H1 (cell line): Measurements from ENCODE around the gene CD46. TPM values are rescaled to one million over a fixed set of nuclear protein-coding genes. Genes with fewer than 3 reads are reported as not detected.

Experiments
- CTCF ChIA-PET: fragments of 300-600 bp; sonication (Branson Sonifier 250); formaldehyde crosslinking; loops from one replicate; lab custom pipeline; 2021; ENCODE audit not compliant: partially characterized antibody; lab: Charles Lee
- POLR2A ChIA-PET: fragments of 300-600 bp; sonication (Branson Sonifier 250); formaldehyde crosslinking; loops from one replicate; lab custom pipeline; 2021; ENCODE audit warnings: inconsistent platforms; ENCODE audit not compliant: partially characterized antibody; lab: Charles Lee
- DNase-seq, 2 experiments: peaks; one replicate each; pipeline versions ENCODE4 v3.0.0 to v3.0.0-alpha.2; 2010 to 2022; ENCODE audit warnings: low spot score in 2 of 2, low read depth in 1 of 2, mixed read lengths in 1 of 2
- FAIRE-seq: peaks from 2 replicates; lab custom pipeline; 2011; peaks lifted over from hg19 to GRCh38; lab: Jason Lieb, UNC
- H2AFZ ChIP-seq: 2 replicates; pipeline ENCODE4 v1.8.1; 2012; ENCODE audit warnings: low read length, inconsistent platforms
- H2AK5ac ChIP-seq: 2 replicates; pipeline ENCODE4 v1.6.1; 2013; ENCODE audit warnings: low read depth, low read length
- H2BK120ac ChIP-seq: replicated peaks from 2 replicates; pipeline ENCODE3; 2013; ENCODE audit warnings: low read depth, low read length, inconsistent platforms
- H2BK12ac ChIP-seq: 2 replicates; pipeline ENCODE4 v1.6.1; 2013; ENCODE audit warnings: low read depth, low read length
- H2BK15ac ChIP-seq: 2 replicates; pipeline ENCODE4 v1.6.1; 2013; ENCODE audit warnings: low read length
- H2BK20ac ChIP-seq: 2 replicates; pipeline ENCODE4 v1.6.1; 2013; ENCODE audit warnings: low read length
- H2BK5ac ChIP-seq: 2 replicates; pipeline ENCODE4 v1.6.1; 2013; ENCODE audit warnings: low read depth, low read length
- H3K14ac ChIP-seq: 2 replicates; pipeline ENCODE4 v1.6.1; 2013; ENCODE audit warnings: inconsistent platforms; ENCODE audit not compliant: insufficient read length
- H3K18ac ChIP-seq: 2 replicates; pipeline ENCODE4 v1.6.1; 2013; ENCODE audit warnings: low read length; ENCODE audit errors: extremely low read depth
- H3K23ac ChIP-seq: 2 replicates; pipeline ENCODE4 v1.6.1; 2013; ENCODE audit warnings: inconsistent platforms; ENCODE audit not compliant: insufficient read length
- H3K23me2 ChIP-seq: 2 replicates; pipeline ENCODE4 v1.6.1; 2013; ENCODE audit warnings: low read depth, low read length
- H3K27ac ChIP-seq: 2 replicates; pipeline ENCODE4 v1.6.1; 2011; ENCODE audit warnings: low read depth, low read length, inconsistent platforms
- H3K27me3 ChIP-seq, 4 experiments: replicated peaks in 1 of 4; 1 replicate in 1 of 4; 2 replicates in 3 of 4; pipeline versions ENCODE4 v1.6.1 to v1.8.1; 2011 to 2013; ENCODE audit warnings: low read length in 3 of 4, mild to moderate bottlenecking in 3 of 4, inconsistent platforms in 2 of 4, mixed read lengths in 2 of 4, moderate library complexity in 1 of 4; ENCODE audit not compliant: control insufficient read depth in 3 of 4, insufficient read depth in 3 of 4; ENCODE audit errors: extremely low read depth in 1 of 4
- H3K36me3 ChIP-seq, 4 experiments: 2 replicates each; pipeline versions ENCODE4 v1.6.1 to v1.8.1; 2011 to 2013; ENCODE audit warnings: mild to moderate bottlenecking in 4 of 4, low read length in 3 of 4, moderate library complexity in 2 of 4, control low read depth in 1 of 4, inconsistent platforms in 1 of 4; ENCODE audit not compliant: insufficient read depth in 4 of 4, control insufficient read depth in 2 of 4
- H3K4ac ChIP-seq: replicated peaks from 2 replicates; pipeline ENCODE3; 2013; ENCODE audit warnings: low read length, low read depth, mixed read lengths, inconsistent platforms; ENCODE audit not compliant: insufficient read length
- H3K4me1 ChIP-seq, 4 experiments: replicated peaks in 1 of 4; 1 replicate in 1 of 4; 2 replicates in 3 of 4; pipeline versions ENCODE4 v1.6.1 to v1.8.1; 2011 to 2013; ENCODE audit warnings: low read length in 3 of 4, inconsistent platforms in 2 of 4, mixed read lengths in 1 of 4; ENCODE audit not compliant: insufficient read depth in 4 of 4, control insufficient read depth in 3 of 4
- H3K4me2 ChIP-seq, 2 experiments: 2 replicates each; pipeline versions ENCODE4 v1.6.1 to v1.8.1; 2011 to 2013; ENCODE audit warnings: low read depth in 2 of 2, low read length in 2 of 2, control low read depth in 1 of 2, inconsistent platforms in 1 of 2, mild to moderate bottlenecking in 1 of 2; ENCODE audit not compliant: insufficient read depth in 1 of 2
- H3K4me3 ChIP-seq, 4 experiments: fragments of 200-600, 300-600 bp in 1 of 4; sonication (generic), shearing (Covaris generic), sonication (Bioruptor Twin) in 1 of 4; 2 replicates each; pipeline versions ENCODE4 v1.5.1 to v1.8.1; 2011 to 2016; ENCODE audit warnings: low read length in 4 of 4, low read depth in 3 of 4, control low read depth in 2 of 4, inconsistent platforms in 2 of 4, mild to moderate bottlenecking in 2 of 4, mixed read lengths in 1 of 4, moderate library complexity in 1 of 4; ENCODE audit not compliant: insufficient read depth in 2 of 4; ENCODE audit errors: extremely low read depth in 1 of 4
- H3K56ac ChIP-seq: replicated peaks from 2 replicates; pipeline ENCODE3; 2013; ENCODE audit warnings: low read depth, mild to moderate bottlenecking, mixed read lengths, low read length, inconsistent platforms; ENCODE audit not compliant: insufficient read length
- H3K79me1 ChIP-seq: 2 replicates; pipeline ENCODE4 v1.6.1; 2013; ENCODE audit warnings: low read depth, low read length, control low read depth
- H3K79me2 ChIP-seq, 2 experiments: 2 replicates each; pipeline versions ENCODE4 v1.6.1 to v1.8.1; 2012 to 2013; ENCODE audit warnings: low read length in 2 of 2, mild to moderate bottlenecking in 2 of 2, inconsistent platforms in 1 of 2; ENCODE audit not compliant: insufficient read depth in 2 of 2, control insufficient read depth in 1 of 2
- H3K9ac ChIP-seq, 4 experiments: replicated peaks in 1 of 4; 1 replicate in 1 of 4; 2 replicates in 3 of 4; pipeline versions ENCODE4 v1.6.1 to v1.8.1; 2011 to 2013; ENCODE audit warnings: low read depth in 3 of 4, low read length in 3 of 4, control low read depth in 2 of 4, mild to moderate bottlenecking in 2 of 4, moderate library complexity in 2 of 4, inconsistent platforms in 1 of 4; ENCODE audit errors: extremely low read depth in 1 of 4
- H3K9me3 ChIP-seq, 2 experiments: 2 replicates each; pipeline versions ENCODE4 v1.6.1 to v1.8.1; 2012 to 2013; ENCODE audit warnings: mild to moderate bottlenecking in 2 of 2, moderate library complexity in 2 of 2, control low read depth in 1 of 2, inconsistent platforms in 1 of 2, low read depth in 1 of 2, low read length in 1 of 2, mixed read lengths in 1 of 2; ENCODE audit not compliant: insufficient read depth in 2 of 2
- H4K20me1 ChIP-seq, 2 experiments: replicated peaks in 1 of 2; 2 replicates each; pipeline versions ENCODE3 to v1.8.1; 2011 to 2013; ENCODE audit warnings: inconsistent platforms in 2 of 2, low read length in 2 of 2, mild to moderate bottlenecking in 1 of 2; ENCODE audit not compliant: insufficient read depth in 2 of 2, control insufficient read depth in 1 of 2
- H4K5ac ChIP-seq: 2 replicates; pipeline ENCODE4 v1.6.1; 2013; ENCODE audit warnings: low read length, low read depth, mixed read lengths, inconsistent platforms; ENCODE audit not compliant: insufficient read length
- H4K8ac ChIP-seq: 2 replicates; pipeline ENCODE4 v1.8.0; 2013; ENCODE audit warnings: mild to moderate bottlenecking, moderate library complexity, low read length, inconsistent platforms; ENCODE audit not compliant: insufficient read depth; ENCODE audit errors: extremely low read depth
- H4K91ac ChIP-seq: replicated peaks from 2 replicates; pipeline ENCODE3; 2013; ENCODE audit warnings: low read length, mixed read lengths, inconsistent platforms; ENCODE audit not compliant: insufficient read length
- CHD1 ChIP-seq: IDR thresholded peaks from 2 replicates; pipeline ENCODE4 v1.6.1; 2012; ENCODE audit warnings: low read depth, low read length, improper control_type of control experiment
- HDAC6 ChIP-seq: IDR thresholded peaks from one replicate; pipeline ENCODE4 v1.7.1; 2012; ENCODE audit warnings: low read depth, mild to moderate bottlenecking, inconsistent platforms, low read length, moderate library complexity
- KDM1A ChIP-seq: fragments of 200-600, 300-600 bp; sonication (generic); IDR thresholded peaks from 2 replicates; pipeline ENCODE4 v1.7.1; 2016; ENCODE audit warnings: mild to moderate bottlenecking, low read length, borderline replicate concordance
- NANOG ChIP-seq: IDR thresholded peaks from 2 replicates; pipeline ENCODE4 v1.6.1; 2011; ENCODE audit warnings: low read length, low read depth, mild to moderate bottlenecking, inconsistent platforms; ENCODE audit not compliant: insufficient read depth, poor library complexity, severe bottlenecking
- NRF1 ChIP-seq: IDR thresholded peaks from 2 replicates; pipeline ENCODE4 v1.6.1; 2011; ENCODE audit warnings: mild to moderate bottlenecking, low read depth, low read length, improper control_type of control experiment
- POLR2AphosphoS5 ChIP-seq: IDR thresholded peaks from 2 replicates; pipeline ENCODE4 v1.6.1; 2011; ENCODE audit warnings: low read depth, low read length
- WGBS, 2 experiments: shearing (Covaris generic) in 1 of 2; methylation state at CpG; one replicate each; pipeline versions ENCODE4 v1.1.6 to v1.1.7; 2013 to 2015; ENCODE audit warnings: low lambda C conversion rate in 2 of 2, mixed read lengths in 2 of 2, inconsistent platforms in 1 of 2, low coverage in 1 of 2, missing lambda C conversion rate in 1 of 2; ENCODE audit not compliant: insufficient replicate concordance in 2 of 2, insufficient coverage in 1 of 2, insufficient read length in 1 of 2; ENCODE audit errors: extremely low coverage in 1 of 2, missing lambda C conversion rate in 1 of 2; 5-methylcytosine and 5-hydroxymethylcytosine counted together
- polyA plus RNA-seq, 7 experiments: library from polyadenylated mRNA; depleted of rRNA in 3 of 7; stranded (reverse) in 5 of 7; unstranded in 2 of 7; fragments of >200 nt in 5 of 7; fragments of 200-250 nt in 2 of 7; gene quantifications; 1 replicate in 5 of 7; 2 replicates in 1 of 7; 4 replicates in 1 of 7; pipeline versions ENCODE4 v1.2.1 to v1.2.3, GENCODE V29; 2011 to 2013; ENCODE audit warnings: missing spikeins in 2 of 7, mixed read lengths in 2 of 7
- total RNA-seq: library from RNA; stranded (reverse); fragmentation: NEBNext Ultra II Directional; extraction: Animal tissue kit (Norgen Biotek cat#: 25700); gene quantifications from 2 replicates; pipeline ENCODE4 v1.2.1, GENCODE V29; 2021

The CD46 gene
- total and polyA plus RNA-seq, 2 of the 8 experiments (the other 6 are each of a cell fraction or from before 2014, with no cell fraction given): 60.9 to 113 TPM

- no peak overlapping the region for H2AK5ac ChIP-seq
- H3K27me3 ChIP-seq: no peaks in the 10 kb centered on the region; a peak in 2 of 7 replicates
- H3K79me2 ChIP-seq: no peaks in the 10 kb centered on the region
- H3K14ac ChIP-seq: no peak overlapping the region
- no peak overlapping the region for H3K4me3 ChIP-seq
- H4K5ac ChIP-seq: no peak overlapping the region
- H2AFZ ChIP-seq: no peak overlapping the region
- H2BK5ac ChIP-seq: no peak overlapping the region
- TF ChIP-seq KDM1A (no peak), CHD1 (no peak), NRF1 (no peak), HDAC6 (no peak), NANOG (no peak), POLR2AphosphoS5 (no peak)
- H3K79me1 ChIP-seq: no peaks in the 10 kb centered on the region
- no peaks in the 10 kb centered on the region for H3K36me3 ChIP-seq
- no peak overlapping the region for H3K56ac ChIP-seq
- H3K23ac ChIP-seq: no peak overlapping the region
- H2BK15ac ChIP-seq: no peak overlapping the region
- WGBS, 2 experiments: 87% methylated on average over 5 of the region's 5 CpGs; no CpG with 5 or more reads in 1 of the 2 experiments
- CTCF ChIA-PET: interaction anchor here (1.3 to 1.9 kb wide), 3 partner anchors 9 to 163 kb away, joined by 4 to 9 read pairs (median 4); no protein-coding TSS in a partner anchor
- POLR2A ChIA-PET: interaction anchor here (1.0 to 1.9 kb wide), 2 partner anchors 9 to 157 kb away, joined by 3 to 8 read pairs; no protein-coding TSS in a partner anchor
- no peak overlapping the region for H2BK12ac ChIP-seq
- DNase-seq (no peak), FAIRE-seq (no peak)
- no peak overlapping the region for H3K9ac ChIP-seq
- no peak overlapping the region for H3K18ac ChIP-seq
- H4K8ac ChIP-seq: no peak overlapping the region
- no peak overlapping the region for H3K4ac ChIP-seq
- no peak overlapping the region for H3K27ac ChIP-seq
- H2BK20ac ChIP-seq: no peak overlapping the region
- peaks cover 0 to 3% (median 2%) of the 10 kb centered on the region in 4 experiments; a peak in 2 of 7 replicates for H3K4me1 ChIP-seq
- no peaks in the 10 kb centered on the region for H3K23me2 ChIP-seq
- no peaks in the 10 kb centered on the region for H3K9me3 ChIP-seq
- H4K91ac ChIP-seq: no peak overlapping the region
- H2BK120ac ChIP-seq: no peak overlapping the region
- no peaks in the 10 kb centered on the region for H4K20me1 ChIP-seq
- H3K4me2 ChIP-seq: no peak overlapping the region
Observed at GRCh38 chr1:207805841-207806421, 54.1 kb downstream of the CD46 start.
